K562 (cell line): ENCODE measurements around the gene PAAF1. TPM values are rescaled to one million over a fixed set of nuclear protein-coding genes. Genes with fewer than 3 reads are reported as not detected.

Experiments used
- ARID3B ChIP-seq: fragments of 250-450 bp; sonication (Bioruptor Pico); IDR thresholded peaks from 2 replicates; pipeline ENCODE4 v1.4.0; 2020; ENCODE audit warnings: borderline replicate concordance
- CBX1 ChIP-seq: sonication (generic); IDR thresholded peaks from 2 replicates; pipeline ENCODE4 v1.6.1; 2016; ENCODE audit warnings: antibody characterized with exemption, low read depth, mild to moderate bottlenecking
- ETV1 ChIP-seq: fragments of 450-650 bp; conservative IDR thresholded peaks from 2 replicates; pipeline ENCODE4 v1.6.1; 2016; ENCODE audit warnings: missing genetic modification characterization, control low read depth, low read depth, missing compliant biosample characterization
- KDM1A ChIP-seq, 2 experiments: fragments of 450-650 bp; IDR thresholded peaks; 2 replicates each; pipeline ENCODE4 v1.6.1; 2016; ENCODE audit warnings: mild to moderate bottlenecking in 2 of 2
- KDM2B ChIP-seq: fragments of 250-450 bp; sonication (Bioruptor Pico); IDR thresholded peaks from 2 replicates; pipeline ENCODE4 v1.8.0; 2021; ENCODE audit warnings: mild to moderate bottlenecking, moderate library complexity
- MAFK ChIP-seq: IDR thresholded peaks from 2 replicates; pipeline ENCODE4 v1.6.1; 2011; ENCODE audit warnings: low read length, improper control_type of control experiment
- MCM7 ChIP-seq, 2 experiments: fragments of 450-650 bp; IDR thresholded peaks; 2 replicates each; pipeline ENCODE4 v1.6.1; 2016 to 2018
- MYC ChIP-seq, 2 experiments: fragments of 250-450 bp in 1 of 2; sonication (Bioruptor Pico) in 1 of 2; IDR thresholded peaks; 2 replicates each; pipeline versions ENCODE4 v1.5.1 to v1.6.1; 2012 to 2021; ENCODE audit warnings: low read depth in 2 of 2, borderline replicate concordance in 1 of 2, improper control_type of control experiment in 1 of 2, low read length in 1 of 2, mild to moderate bottlenecking in 1 of 2, moderate library complexity in 1 of 2
- NR1H2 ChIP-seq: sonication (generic); formaldehyde crosslinking; IDR thresholded peaks from 2 replicates; pipeline ENCODE4 v1.4.0; 2020; ENCODE audit warnings: mild to moderate bottlenecking, missing genetic modification reagents
- RAD51 ChIP-seq: fragments of 450-650 bp; IDR thresholded peaks from 2 replicates; pipeline ENCODE4 v1.7.1; 2016; ENCODE audit warnings: low read depth, mild to moderate bottlenecking, borderline replicate concordance
- RFX7 ChIP-seq: fragments of 250-450 bp; sonication (Bioruptor Pico); IDR thresholded peaks from 2 replicates; pipeline ENCODE4 v1.5.1; 2021; ENCODE audit warnings: mild to moderate bottlenecking
- THAP7 ChIP-seq: fragments of 250-450 bp; sonication (Bioruptor Pico); IDR thresholded peaks from 2 replicates; pipeline ENCODE4 v1.5.0; 2021
- TRIM25 ChIP-seq: fragments of 450-650 bp; IDR thresholded peaks from 2 replicates; pipeline ENCODE4 v1.7.0; 2016; ENCODE audit warnings: borderline replicate concordance
- ZFP1 ChIP-seq: fragments of 450-650 bp; formaldehyde crosslinking; IDR thresholded peaks from 2 replicates; pipeline ENCODE4 v1.4.0; 2020; ENCODE audit warnings: mild to moderate bottlenecking, mixed read lengths
- ZFPM2 ChIP-seq: fragments of 250-450 bp; sonication (Bioruptor Pico); IDR thresholded peaks from 2 replicates; pipeline ENCODE4 v1.5.1; 2022; ENCODE audit warnings: mild to moderate bottlenecking
- ZNF311 ChIP-seq: fragments of 250-450 bp; sonication (Bioruptor Pico); IDR thresholded peaks from 2 replicates; pipeline ENCODE4 v1.4.0; 2020; ENCODE audit warnings: mild to moderate bottlenecking, moderate library complexity
- ZNF407 ChIP-seq: fragments of 450-650 bp; IDR thresholded peaks from 2 replicates; pipeline ENCODE4 v1.6.1; 2016; ENCODE audit warnings: low read depth
- ZNF780A ChIP-seq: fragments of 250-450 bp; sonication (Bioruptor Pico); IDR thresholded peaks from 2 replicates; pipeline ENCODE4 v1.5.0; 2021; ENCODE audit warnings: mild to moderate bottlenecking
- polyA plus RNA-seq, 8 experiments: library from polyadenylated mRNA; depleted of rRNA in 4 of 8; stranded (reverse) in 5 of 8; unstranded in 3 of 8; fragments of >200 nt; fragmentation: Nextera tagmentation in 2 of 8; fragmentation: Illumina TruSeq in 1 of 8; extraction: Ambion mirVana in 2 of 8; extraction: Trizol in 1 of 8; gene quantifications; 2 replicates each; pipeline versions ENCODE4 v1.2.1 to v1.2.3, GENCODE V29; 2011 to 2014; ENCODE audit warnings: inconsistent platforms in 1 of 8, missing spikeins in 1 of 8
- total RNA-seq, 7 experiments: library from RNA; depleted of rRNA in 6 of 7; stranded (reverse); fragments of >200 nt in 6 of 7; fragmentation: Illumina TruSeq in 2 of 7; extraction: Trizol in 2 of 7; gene quantifications; 2 replicates each; pipeline versions ENCODE4 v1.2.1 to v1.2.3, GENCODE V29; 2011 to 2021; ENCODE audit warnings: low replicate concordance in 1 of 7

PAAF1 gene
- total and polyA plus RNA-seq, 9 of the 15 experiments (the other 6 are each of a cell fraction or from before 2014, with no cell fraction given), result 13.5 to 78.6 (median 23.3) TPM

GRCh38 chr11:73971175-73971719 lies 94.4 kb downstream of the PAAF1 start (continued):
- TF ChIP-seq ZNF407, result no peak
- no peak for TF ChIP-seq RFX7
- no peak for TF ChIP-seq ARID3B (CRISPR knock-in tag)
- TF ChIP-seq MCM7 (IDR thresholded peaks at IDR 0.05), result no peak
- TF ChIP-seq MAFK, result no peak
- no peak for TF ChIP-seq KDM2B (CRISPR knock-in tag)
- TF ChIP-seq RAD51, result no peak
- TF ChIP-seq NR1H2, result no peak
- no peak for TF ChIP-seq ZNF311 (CRISPR knock-in tag)
- no peak for TF ChIP-seq MYC (IDR thresholded peaks at IDR 0.05; ENCODE audit: low read depth, low read length)
- no peak for TF ChIP-seq MYC (CRISPR knock-in tag; IDR thresholded peaks at IDR 0.05; ENCODE audit: borderline replicate concordance, low read depth)
- no peak for TF ChIP-seq ETV1
- TF ChIP-seq KDM1A (IDR thresholded peaks at IDR 0.05), result no peak
- TF ChIP-seq ZFPM2, result no peak
- TF ChIP-seq ZFP1 (CRISPR knock-in tag), result no peak
- no peak for TF ChIP-seq CBX1
- TF ChIP-seq ZNF780A (CRISPR knock-in tag), result no peak
- no peak for TF ChIP-seq THAP7 (CRISPR knock-in tag)
- no peak for TF ChIP-seq TRIM25
